Natural killer cell (primary cell): Measurements from ENCODE around the gene TAPBPL. TPM values are rescaled to one million over a fixed set of nuclear protein-coding genes. Genes with fewer than 3 reads are reported as not detected.

Experiments
- ATAC-seq, 3 donors: fragments of 150-1000 bp in 2 of 3; fragments of 200-7000 bp in 1 of 3; cut with Tn5 transposase; 1 replicate in 1 of 3; 2 replicates in 2 of 3; pipeline ENCODE4 v1.10.0; 2021; ENCODE audit warnings: mild to moderate bottlenecking in 2 of 3, moderate library complexity in 2 of 3
- DNase-seq, 2 donors: peaks; one replicate each; pipeline versions ENCODE4 v3.0.0 to v3.0.0-alpha.2; 2013 to 2021; ENCODE audit warnings: mixed read lengths in 1 of 2
- H3K27ac ChIP-seq: one replicate; pipeline ENCODE4 v1.5.1; 2013; ENCODE audit warnings: mild to moderate bottlenecking, low read length
- H3K27me3 ChIP-seq: one replicate; pipeline ENCODE4 v1.6.1; 2013; ENCODE audit warnings: low read length; ENCODE audit not compliant: control insufficient read depth, insufficient read depth
- H3K36me3 ChIP-seq: one replicate; pipeline ENCODE4 v1.6.1; 2013; ENCODE audit warnings: low read length; ENCODE audit not compliant: control insufficient read depth, insufficient read depth
- H3K4me1 ChIP-seq: one replicate; pipeline ENCODE4 v1.6.1; 2013; ENCODE audit warnings: low read length; ENCODE audit not compliant: control insufficient read depth, insufficient read depth
- H3K4me3 ChIP-seq: one replicate; pipeline ENCODE4 v1.5.1; 2013; ENCODE audit warnings: low read length
- H3K9me3 ChIP-seq: one replicate; pipeline ENCODE4 v1.6.1; 2013; ENCODE audit warnings: low read length; ENCODE audit not compliant: control insufficient read depth, insufficient read depth
- H3K27ac Mint-ChIP-seq, 2 donors: one replicate each; pipeline ENCODE4 v1.8.0; 2022; ENCODE audit warnings: mild to moderate bottlenecking in 2 of 2, mixed read lengths in 2 of 2, moderate library complexity in 1 of 2
- H3K27me3 Mint-ChIP-seq, 2 donors: one replicate each; pipeline ENCODE4 v1.8.0; 2022; ENCODE audit warnings: low read depth in 2 of 2, mixed read lengths in 2 of 2
- H3K36me3 Mint-ChIP-seq: one replicate; pipeline ENCODE4 v1.8.0; 2022; ENCODE audit warnings: mixed read lengths
- H3K4me1 Mint-ChIP-seq, 2 donors: one replicate each; pipeline ENCODE4 v1.8.0; 2022; ENCODE audit warnings: mixed read lengths in 2 of 2
- H3K4me3 Mint-ChIP-seq: one replicate; pipeline ENCODE4 v1.8.0; 2022; ENCODE audit warnings: mild to moderate bottlenecking, moderate library complexity, mixed read lengths
- H3K9me3 Mint-ChIP-seq, 2 donors: one replicate each; pipeline ENCODE4 v1.8.0; 2022; ENCODE audit warnings: mixed read lengths in 2 of 2
- CTCF ChIP-seq: fragments of 200-600 bp; IDR thresholded peaks from one replicate; pipeline ENCODE4 v1.8.0; 2022; ENCODE audit warnings: antibody characterized with exemption
- WGBS: methylation state at CpG from one replicate; pipeline ENCODE4 v1.1.7; 2013; ENCODE audit warnings: missing lambda C conversion rate; ENCODE audit not compliant: insufficient coverage; 5-methylcytosine and 5-hydroxymethylcytosine counted together
- intact Hi-C: fragments of 100-400 bp; cut with micrococcal nuclease; formaldehyde crosslinking; loops from one replicate; pipeline ENCODE4 v1.14.2; 2022
- total RNA-seq, 4 donors: library from RNA; stranded (reverse); fragments of 120-200 nt in 1 of 4; gene quantifications; one replicate each; pipeline versions ENCODE4 v1.2.3 to v1.2.4, GENCODE V29; 2013 to 2022

The TAPBPL gene
- total RNA-seq, 3 donors from 2014 or later (not counting 1 experiment from before 2014, with no cell fraction given): 43.0 to 51.4 (median 46.9) TPM

DNA sequence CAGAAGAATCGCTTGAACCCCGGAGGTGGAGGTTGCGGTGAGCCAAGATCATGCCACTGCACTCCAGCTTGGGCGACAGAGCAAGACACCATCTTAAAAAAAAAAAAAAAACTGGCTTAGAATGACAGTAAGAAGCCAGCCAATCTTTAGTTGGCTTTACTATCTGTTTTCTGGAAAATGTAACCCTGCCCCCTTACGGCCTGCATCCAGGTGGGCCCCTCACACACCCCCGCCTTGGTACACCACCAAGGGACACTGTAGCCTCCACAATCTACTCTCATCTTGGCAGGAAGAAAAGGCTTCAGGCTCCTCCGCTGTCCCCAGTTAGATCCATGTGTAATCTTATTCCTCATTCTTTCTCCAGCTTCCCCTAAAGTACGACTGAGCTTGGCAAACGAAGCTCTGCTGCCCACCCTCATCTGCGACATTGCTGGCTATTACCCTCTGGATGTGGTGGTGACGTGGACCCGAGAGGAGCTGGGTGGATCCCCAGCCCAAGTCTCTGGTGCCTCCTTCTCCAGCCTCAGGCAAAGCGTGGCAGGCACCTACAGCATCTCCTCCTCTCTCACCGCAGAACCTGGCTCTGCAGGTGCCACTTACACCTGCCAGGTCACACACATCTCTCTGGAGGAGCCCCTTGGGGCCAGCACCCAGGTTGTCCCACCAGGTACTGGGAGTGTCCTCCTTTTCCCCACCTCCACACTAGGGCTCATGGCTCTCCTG, 6.6 kb downstream of the TAPBPL start:
- Mint-ChIP-seq H3K4me3 (no peak overlapping the region), H3K4me1 (peaks cover 31 to 58% of the 10 kb centered on the region in 2 donors), H3K27ac (peak overlapping the region; percentile 70 to 95), H3K27me3 (no peaks in the 10 kb centered on the region), H3K9me3 (no peaks in the 10 kb centered on the region), H3K36me3 (peaks cover 12% of the 10 kb centered on the region)
- H3K27ac ChIP-seq: no peak overlapping the region
- H3K27me3 ChIP-seq: no peaks in the 10 kb centered on the region
- 95% methylated on average over 14 of the region's 14 CpGs for WGBS
- intact Hi-C loops: no loop called here
- ATAC-seq (no peak), DNase-seq (no peak)
- peaks cover 65% of the 10 kb centered on the region for H3K36me3 ChIP-seq
- no peak for TF ChIP-seq CTCF
- H3K4me3 ChIP-seq: no peak overlapping the region
- no peaks in the 10 kb centered on the region for H3K9me3 ChIP-seq
- peaks cover 48% of the 10 kb centered on the region for H3K4me1 ChIP-seq

DNA sequence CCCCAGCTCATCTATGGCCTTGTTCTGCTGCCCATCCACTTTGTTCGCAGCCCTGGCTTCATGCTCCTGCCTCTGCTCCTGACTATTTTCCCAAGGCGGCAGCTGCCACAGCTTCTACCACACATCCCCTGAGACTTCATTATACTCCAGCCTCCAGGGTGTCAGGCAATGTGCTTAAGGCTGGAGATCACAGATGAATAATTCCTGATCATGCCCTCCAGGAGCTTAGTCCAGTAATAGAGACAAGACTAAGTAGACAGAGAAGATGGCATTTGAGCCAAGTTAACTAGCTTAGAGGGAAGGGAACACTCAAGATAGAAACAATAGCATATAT, 7.1 kb downstream of the TAPBPL start:
- Mint-ChIP-seq H3K36me3 (peaks cover 12% of the 10 kb centered on the region), H3K27ac (peak overlapping the region; percentile 70 to 95), H3K27me3 (no peaks in the 10 kb centered on the region), H3K4me3 (peak overlapping the region; percentile 11), H3K4me1 (peaks cover 34 to 61% of the 10 kb centered on the region in 2 donors), H3K9me3 (no peaks in the 10 kb centered on the region)
- intact Hi-C loops: no loop called here
- Histone ChIP-seq H3K4me3 (no peak overlapping the region), H3K36me3 (peaks cover 66% of the 10 kb centered on the region), H3K27ac (no peak overlapping the region), H3K9me3 (no peaks in the 10 kb centered on the region), H3K4me1 (peaks cover 48% of the 10 kb centered on the region), H3K27me3 (no peaks in the 10 kb centered on the region)
- 95% methylated on average over 2 of the region's 2 CpGs for WGBS
- TF ChIP-seq CTCF: no peak
- DNase-seq (no peak), ATAC-seq (no peak)

DNA sequence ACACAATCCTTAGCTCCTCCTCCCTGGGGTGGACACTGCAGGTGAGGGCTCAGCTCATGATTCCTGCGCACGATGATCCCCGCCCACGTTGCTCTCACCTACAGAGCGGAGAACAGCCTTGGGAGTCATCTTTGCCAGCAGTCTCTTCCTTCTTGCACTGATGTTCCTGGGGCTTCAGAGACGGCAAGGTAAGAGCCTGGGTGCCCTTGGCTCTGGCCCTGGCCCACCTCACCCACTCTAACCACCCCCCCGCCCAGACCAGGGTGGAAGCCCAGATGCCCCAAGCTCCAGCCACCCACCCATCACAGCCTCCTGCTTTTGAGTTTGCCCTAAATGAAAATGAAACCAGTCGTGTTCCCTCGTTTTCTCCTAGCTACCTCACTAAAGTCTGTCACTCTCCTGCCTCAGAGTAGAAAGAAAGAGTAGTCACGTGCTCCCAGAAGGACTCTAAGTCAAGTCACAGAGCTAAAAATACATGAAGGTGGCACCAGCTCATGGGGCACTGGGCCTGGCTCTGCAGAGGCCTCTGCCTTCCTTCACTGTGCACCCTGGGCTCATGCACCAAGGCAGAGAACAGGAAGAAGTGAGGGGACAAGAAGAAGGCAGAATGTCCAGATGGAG, 9.0 kb downstream of the TAPBPL start:
- DNase-seq: peak in 1 of 2 donors; percentile 75
- H3K36me3 ChIP-seq: peaks cover 67% of the 10 kb centered on the region
- peak overlapping the region; percentile 68 for H3K4me3 Mint-ChIP-seq

More for the DNA sequence above, 9.0 kb downstream of the TAPBPL start:
- no peaks in the 10 kb centered on the region for H3K9me3 Mint-ChIP-seq
- TF ChIP-seq CTCF: no peak
- no peak overlapping the region for H3K4me3 ChIP-seq
- H3K36me3 Mint-ChIP-seq: peaks cover 18% of the 10 kb centered on the region
- no peaks in the 10 kb centered on the region for H3K27me3 ChIP-seq
- intact Hi-C loops: loop anchor here (5.0 kb wide), 1 partner anchor 146 kb away; the partner anchor contains the start of gene CHD4
- H3K9me3 ChIP-seq: no peaks in the 10 kb centered on the region
- H3K4me1 Mint-ChIP-seq: peaks cover 49 to 70% of the 10 kb centered on the region in 2 donors
- H3K27me3 Mint-ChIP-seq: no peaks in the 10 kb centered on the region
- WGBS: 55% methylated on average over 10 of the region's 10 CpGs
- peak overlapping the region; percentile 95 to 97 for H3K27ac Mint-ChIP-seq
- ATAC-seq: peak in 2 of 3 donors; percentile 10 to 14
- H3K27ac ChIP-seq: peak overlapping the region; percentile 88
- H3K4me1 ChIP-seq: peaks cover 56% of the 10 kb centered on the region
